GM19238 (cell line): ENCODE measurements around the gene MTX1.
"Not testable (repeated sequence)": the region's sequence is repeated elsewhere in the genome, so short reads cannot be mapped to it uniquely, and the experiment has no call there.

ENCODE experiments used
- DNase-seq: peaks from one replicate; pipeline ENCODE4 v3.0.0; 2011; ENCODE audit warnings: low spot score; ENCODE audit not compliant: insufficient read length

MTX1 gene

DNA sequence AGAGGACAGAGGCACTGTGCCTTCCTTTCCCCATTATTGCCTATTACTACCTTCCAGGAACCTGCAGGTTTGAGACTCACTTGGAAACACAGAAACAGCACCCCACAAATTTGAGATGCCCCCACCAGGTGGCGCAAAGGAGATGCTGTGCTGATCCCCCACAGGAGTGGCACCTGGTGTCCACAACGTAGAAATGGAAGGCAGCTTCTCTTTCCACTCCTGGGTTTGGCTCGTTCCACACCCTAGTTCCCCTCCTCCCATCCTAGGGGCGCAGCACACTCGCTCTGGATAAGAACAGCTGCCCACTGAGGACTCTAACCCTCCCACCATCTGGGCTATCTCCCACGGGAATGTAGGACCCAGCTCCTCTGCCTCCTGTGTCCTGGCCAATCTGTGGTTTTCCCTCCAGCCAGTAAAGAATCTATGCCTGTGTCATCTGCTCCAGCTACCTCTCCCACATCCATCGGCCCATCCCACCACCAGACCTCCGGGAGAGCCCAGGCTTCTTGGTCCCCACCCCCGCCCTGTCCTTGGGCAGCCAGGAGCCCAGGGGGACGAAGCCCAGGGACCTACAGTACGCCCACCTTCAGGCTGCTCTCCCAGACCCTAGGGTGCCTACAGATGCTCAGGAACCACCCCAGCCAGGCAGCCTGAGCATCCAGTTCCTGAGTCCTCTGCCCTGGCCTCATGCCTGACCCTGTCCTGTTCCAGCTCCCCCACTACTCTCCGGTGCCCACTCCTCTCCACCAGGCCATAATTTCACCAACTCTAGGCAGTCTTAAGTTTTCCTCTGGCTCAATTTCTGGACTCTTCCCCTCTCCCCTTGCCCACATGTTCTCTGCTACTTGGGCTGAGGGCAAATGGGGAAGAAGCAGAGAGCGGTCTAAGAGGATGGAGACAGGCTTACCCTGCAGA lies 1.3 kb upstream of the MTX1 start:
- DNase-seq, result peak; percentile 76

DNA sequence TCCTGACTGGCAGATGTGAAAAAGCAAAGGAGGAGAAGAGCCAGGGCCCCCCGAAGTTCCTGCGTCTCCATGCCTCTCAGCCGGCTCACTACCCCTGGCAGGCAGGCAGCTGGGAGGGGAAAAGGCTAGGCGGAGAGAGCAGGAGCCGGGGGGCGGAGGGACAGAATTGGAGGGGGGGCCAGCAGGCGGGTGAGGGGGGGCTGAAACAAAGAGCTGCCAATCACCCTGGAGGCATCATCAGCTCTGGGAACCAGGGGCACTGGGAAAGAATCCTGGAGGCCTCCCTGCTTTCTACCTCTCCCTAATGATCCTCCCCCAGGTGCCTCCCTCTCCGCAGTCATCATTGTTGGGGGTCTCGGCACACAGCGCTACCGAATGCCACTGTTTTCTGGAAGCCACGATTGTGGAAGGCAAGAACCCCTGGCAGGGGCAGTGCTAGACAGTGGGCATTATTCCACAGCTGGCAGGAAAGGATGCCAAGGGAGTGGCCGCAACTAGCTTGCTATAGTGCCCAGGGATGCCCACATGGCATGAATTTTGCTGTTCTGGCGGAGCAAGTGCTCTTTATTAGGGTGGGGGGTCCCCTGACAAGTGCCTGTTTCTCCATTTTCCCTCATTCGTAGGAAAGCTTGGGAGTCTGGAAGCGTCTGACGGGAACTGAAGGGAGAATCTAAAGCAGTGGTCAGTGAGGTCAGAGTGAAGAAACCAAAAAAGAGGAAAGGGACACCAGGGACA lies 522 bp upstream of the MTX1 start, which contains the start of gene THBS3:
THBS3 (minus strand) TSS at position 92 of the 735 bp plus-strand sequence; CDS start at position 71, 21 bp downstream.
- no peak for DNase-seq

DNA sequence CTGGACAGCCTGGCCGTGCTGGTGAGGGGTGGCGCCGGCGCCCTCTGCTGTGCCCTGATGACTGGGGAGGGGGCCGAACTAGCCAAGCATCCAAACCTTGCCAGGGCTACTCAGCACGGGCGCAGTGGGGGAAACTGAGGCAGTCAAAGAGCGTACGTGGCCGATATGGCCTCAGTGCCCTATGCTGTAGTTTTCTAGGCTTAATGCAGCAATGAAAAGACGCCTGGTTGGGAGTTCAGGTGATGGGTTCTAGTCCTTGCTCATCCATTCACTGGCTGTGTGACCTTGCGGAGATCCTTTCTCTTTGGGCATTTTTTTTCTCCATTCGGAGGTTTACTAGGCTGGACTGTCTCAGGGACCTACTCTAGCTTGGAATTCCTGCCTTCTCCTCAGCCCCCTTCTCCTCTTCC lies 822 bp downstream of the MTX1 start:
- DNase-seq, result no peak

DNA sequence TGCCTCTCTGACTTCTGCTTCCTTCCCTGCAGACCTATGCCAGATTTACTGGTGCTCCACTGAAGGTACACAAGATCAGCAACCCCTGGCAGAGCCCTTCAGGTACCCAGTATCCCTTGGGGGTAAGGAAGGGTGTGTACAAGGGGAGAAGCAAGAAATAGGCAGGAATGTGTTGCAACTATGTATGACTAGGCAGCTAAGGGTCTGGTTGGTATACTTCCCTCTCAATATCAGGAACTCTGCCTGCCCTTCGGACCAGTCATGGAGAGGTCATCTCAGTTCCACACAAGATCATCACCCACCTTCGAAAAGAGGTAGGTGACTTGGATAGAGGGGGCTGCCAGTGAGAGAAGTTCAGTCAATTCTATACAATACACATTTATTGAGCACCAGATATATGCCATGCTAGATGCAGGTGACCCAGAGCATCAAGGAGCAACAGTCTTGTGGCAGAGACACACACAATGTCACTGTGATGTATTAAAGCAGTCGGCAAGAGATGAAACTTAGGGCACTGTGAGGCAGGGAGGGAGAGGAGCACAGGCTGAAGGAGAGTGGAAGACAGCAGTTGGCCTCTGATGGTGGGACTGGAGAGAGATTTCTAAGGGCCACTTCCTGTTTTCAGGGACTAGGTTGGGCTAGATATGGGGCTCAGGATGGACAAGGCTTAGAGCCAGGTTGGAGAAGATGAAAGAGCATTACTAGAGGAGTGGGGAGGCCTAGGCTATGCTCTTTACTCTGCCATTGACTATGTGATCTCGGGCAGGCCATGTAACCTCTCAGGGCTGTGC lies 2.0 kb downstream of the MTX1 start:
- no peak for DNase-seq

GRCh38 chr1:155211381-155212050 lies 3.0 kb downstream of the MTX1 start:
- not testable (repeated sequence) for DNase-seq

GRCh38 chr1:155212051-155212440 lies 3.6 kb downstream of the MTX1 start:
- not testable (repeated sequence) for DNase-seq

DNA sequence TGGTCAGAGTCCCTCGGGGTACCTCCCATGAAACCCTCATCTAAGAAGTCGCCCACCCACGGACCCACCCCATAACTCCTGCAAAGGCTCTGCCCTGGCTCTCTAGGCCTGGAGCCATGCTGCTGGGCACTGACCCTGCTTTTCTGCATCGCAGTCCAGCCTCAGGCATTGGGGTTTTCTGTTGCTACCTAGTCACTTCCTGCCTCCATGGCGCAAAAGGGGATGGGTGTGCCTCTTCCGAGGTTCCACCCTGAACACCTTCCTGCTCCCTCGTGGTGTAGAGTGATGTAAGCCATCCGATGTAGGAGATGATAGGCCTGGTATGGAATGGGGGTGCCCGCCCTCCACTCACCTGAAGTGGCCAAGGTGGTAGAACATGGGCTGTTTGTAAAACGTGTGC lies 6.2 kb downstream of the MTX1 start:
- not testable (repeated sequence) for DNase-seq

DNA sequence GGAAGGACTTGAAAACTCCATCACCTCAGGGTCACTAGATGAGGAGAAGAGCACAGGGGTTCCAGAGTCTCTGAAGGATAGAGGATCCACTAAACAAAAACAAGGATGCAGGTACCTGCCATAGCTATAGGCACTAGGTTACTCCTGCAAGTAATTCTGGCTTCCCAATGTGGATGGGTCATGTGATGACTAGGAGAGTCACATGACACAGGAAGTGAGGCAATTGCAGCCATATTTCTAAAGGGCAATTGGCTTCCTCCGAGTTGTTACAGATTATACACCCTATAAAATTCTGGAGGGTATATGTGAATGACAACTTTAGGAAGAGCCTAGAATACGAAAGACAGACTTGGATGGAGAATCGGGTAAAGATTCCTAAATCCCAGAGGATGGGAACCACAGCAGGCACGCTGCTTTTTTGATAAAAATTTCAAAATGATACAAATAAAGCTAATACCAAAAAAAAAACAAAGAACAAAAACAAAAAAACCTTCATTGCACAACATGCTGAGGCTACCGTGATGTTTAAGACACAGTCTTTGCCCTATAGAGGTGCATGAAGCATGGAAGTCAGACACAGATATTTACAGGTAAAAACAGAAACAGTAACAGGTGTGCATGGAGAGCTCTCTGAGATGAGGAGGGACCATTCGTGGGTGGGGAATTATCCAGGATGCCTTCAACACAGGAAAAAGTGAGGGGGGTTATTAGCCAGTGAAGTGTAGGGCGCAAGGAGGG lies 10.5 kb downstream of the MTX1 start:
- DNase-seq, result no peak

GRCh38 chr1:155219592-155220031 lies 11.1 kb downstream of the MTX1 start:
- DNase-seq, result no peak

GRCh38 chr1:155220211-155220965 lies 11.9 kb downstream of the MTX1 start:
- not testable (repeated sequence) for DNase-seq

GRCh38 chr1:155223047-155223446 lies 14.6 kb downstream of the MTX1 start:
- no peak for DNase-seq

DNA sequence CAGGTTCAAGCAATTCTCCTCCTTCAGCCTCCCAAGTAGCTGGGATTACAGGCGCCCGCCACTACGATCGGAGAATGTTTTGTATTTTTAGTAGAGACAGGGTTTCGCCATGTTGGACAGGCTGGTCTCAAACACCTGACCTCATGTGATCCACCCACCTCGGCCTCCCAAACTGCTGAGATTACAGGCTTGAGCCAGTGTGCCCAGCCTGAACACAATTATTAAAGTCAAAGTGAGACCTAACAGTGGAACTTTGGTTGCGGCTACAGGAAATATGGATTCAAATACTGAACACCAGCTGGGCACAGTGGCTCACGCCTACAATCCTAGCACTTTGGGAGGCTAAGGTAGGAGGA lies 16.9 kb downstream of the MTX1 start:
- not testable (repeated sequence) for DNase-seq

- peak; percentile 64 for DNase-seq
These were observed 17.9 kb downstream of the MTX1 start for GRCh38 chr1:155226188-155226909.

- peak; percentile 48 for DNase-seq
These were observed 18.4 kb downstream of the MTX1 start for GRCh38 chr1:155226910-155227260.

GRCh38 chr1:155227261-155228095 lies 19.0 kb downstream of the MTX1 start:
- DNase-seq, result peak; percentile 100

GRCh38 chr1:155228096-155228427 lies 19.6 kb downstream of the MTX1 start:
- DNase-seq, result no peak

- DNase-seq, result not testable (repeated sequence)
These were observed 22.8 kb downstream of the MTX1 start for GRCh38 chr1:155231302-155231701.
